HepG2 (cell line): ENCODE results near the gene GAR1. TPM values are rescaled to one million over a fixed set of nuclear protein-coding genes. Genes with fewer than 3 reads are reported as not detected.
A peak's percentile ranks its signal among the peaks of the same experiment; 100 is the strongest.

Experiments
- BATF2 ChIP-seq: sonication (generic); formaldehyde crosslinking; IDR thresholded peaks from 2 replicates; pipeline ENCODE4 v1.8.0; 2022; ENCODE audit warnings: mild to moderate bottlenecking, missing genetic modification reagents, moderate library complexity
- KDM1A ChIP-seq: IDR thresholded peaks from 2 replicates; pipeline ENCODE4 v1.6.1; 2016; ENCODE audit warnings: missing compliant biosample characterization
- MTF2 ChIP-seq: sonication (generic); formaldehyde crosslinking; IDR thresholded peaks from 2 replicates; pipeline ENCODE4 v1.5.0; 2020; ENCODE audit warnings: missing genetic modification reagents, borderline replicate concordance
- PAF1 ChIP-seq: IDR thresholded peaks from 2 replicates; pipeline ENCODE4 v1.6.1; 2016; ENCODE audit warnings: missing genetic modification reagents, missing compliant biosample characterization
- PRDM10 ChIP-seq: sonication (generic); formaldehyde crosslinking; IDR thresholded peaks from 2 replicates; pipeline ENCODE4 v1.4.0; 2020; ENCODE audit warnings: low read depth, missing genetic modification reagents
- RARA ChIP-seq: IDR thresholded peaks from 2 replicates; pipeline ENCODE4 v1.6.1; 2016; ENCODE audit warnings: missing genetic modification reagents, missing compliant biosample characterization
- RORA ChIP-seq: sonication (generic); formaldehyde crosslinking; IDR thresholded peaks from 2 replicates; pipeline ENCODE4 v1.5.0; 2020; ENCODE audit warnings: mild to moderate bottlenecking, missing genetic modification reagents, moderate library complexity
- SAFB2 ChIP-seq: sonication (generic); formaldehyde crosslinking; IDR thresholded peaks from 2 replicates; pipeline ENCODE4 v1.5.1; 2020; ENCODE audit warnings: missing genetic modification reagents, low read depth, mild to moderate bottlenecking, borderline replicate concordance
- TARDBP ChIP-seq: sonication (generic); formaldehyde crosslinking; IDR thresholded peaks from 2 replicates; pipeline ENCODE4 v1.8.0; 2022; ENCODE audit warnings: mild to moderate bottlenecking, missing genetic modification reagents
- ZBED4 ChIP-seq: sonication (generic); formaldehyde crosslinking; IDR thresholded peaks from 2 replicates; pipeline ENCODE4 v1.4.0; 2020; ENCODE audit warnings: missing genetic modification reagents, borderline replicate concordance
- ZBTB21 ChIP-seq: sonication (generic); formaldehyde crosslinking; IDR thresholded peaks from 2 replicates; pipeline ENCODE4 v1.4.0; 2020; ENCODE audit warnings: missing genetic modification reagents
- ZBTB25 ChIP-seq: IDR thresholded peaks from 2 replicates; pipeline ENCODE4 v1.6.1; 2018; ENCODE audit warnings: missing genetic modification reagents
- ZMYM3 ChIP-seq: sonication (generic); formaldehyde crosslinking; IDR thresholded peaks from 2 replicates; pipeline ENCODE4 v1.5.1; 2020; ENCODE audit warnings: mild to moderate bottlenecking, missing genetic modification reagents
- ZNF616 ChIP-seq: sonication (generic); formaldehyde crosslinking; IDR thresholded peaks from 2 replicates; pipeline ENCODE4 v1.5.0; 2020; ENCODE audit warnings: low read depth, mild to moderate bottlenecking, missing genetic modification reagents
- ZNF776 ChIP-seq: sonication (generic); formaldehyde crosslinking; IDR thresholded peaks from 2 replicates; pipeline ENCODE4 v1.4.0; 2020; ENCODE audit warnings: mild to moderate bottlenecking, missing genetic modification reagents
- polyA plus RNA-seq, 8 experiments: library from polyadenylated mRNA; depleted of rRNA in 3 of 8; stranded (reverse) in 7 of 8; unstranded in 1 of 8; fragments of >200 nt; fragmentation: Illumina TruSeq in 4 of 8; extraction: Trizol in 4 of 8; gene quantifications; 2 replicates each; pipeline versions ENCODE4 v1.2.1 to v1.2.3, GENCODE V29; 2011 to 2016; ENCODE audit warnings: low read depth in 4 of 8, missing spikeins in 1 of 8, mixed read lengths in 1 of 8; ENCODE audit not compliant: insufficient read depth in 1 of 8
- total RNA-seq, 5 experiments: library from RNA; depleted of rRNA; stranded (reverse); fragments of >200 nt; fragmentation: Illumina TruSeq; extraction: Trizol; gene quantifications; 2 replicates each; pipeline ENCODE4 v1.2.3, GENCODE V29; 2016; ENCODE audit warnings: low read depth in 1 of 5

The GAR1 gene
- total and polyA plus RNA-seq, 2 of the 13 experiments (the other 11 are each of a cell fraction or from before 2014, with no cell fraction given), result 11.3 to 11.4 TPM

- TF ChIP-seq PRDM10 (CRISPR knock-in tag) (peak; percentile 6; the same call in 1 of the 2 replicates), ZMYM3 (0 out of 2 replicates have a peak, but pooled peaks have one; percentile 32), RARA (CRISPR knock-in tag) (peak; percentile 37; the same call in 1 of the 2 replicates), RORA (CRISPR knock-in tag) (no peak), ZBTB25 (CRISPR knock-in tag) (peak; percentile 70), BATF2 (CRISPR knock-in tag) (0 out of 2 replicates have a peak, but pooled peaks have one; percentile 53), ZBED4 (CRISPR knock-in tag) (peak; percentile 27; the same call in 1 of the 2 replicates), ZNF776 (CRISPR knock-in tag) (no peak), MTF2 (CRISPR knock-in tag) (no peak), PAF1 (no peak), ZBTB21 (CRISPR knock-in tag) (peak; percentile 86), TARDBP (CRISPR knock-in tag) (peak; percentile 20; the same call in 1 of the 2 replicates), KDM1A (CRISPR knock-in tag) (no peak), SAFB2 (peak; percentile 68; the same call in 1 of the 2 replicates), ZNF616 (CRISPR knock-in tag) (peak; percentile 20; the same call in 1 of the 2 replicates)
These were observed at the start of gene GAR1 (continued) for GRCh38 chr4:109815151-109816081.
